ENCODE results near the gene OR6J1. TPM values are rescaled to one million over a fixed set of nuclear protein-coding genes. Genes with fewer than 3 reads are reported as not detected.

OR6J1 gene
- total RNA-seq, 1 donor from 2014 or later: not detected

DNA sequence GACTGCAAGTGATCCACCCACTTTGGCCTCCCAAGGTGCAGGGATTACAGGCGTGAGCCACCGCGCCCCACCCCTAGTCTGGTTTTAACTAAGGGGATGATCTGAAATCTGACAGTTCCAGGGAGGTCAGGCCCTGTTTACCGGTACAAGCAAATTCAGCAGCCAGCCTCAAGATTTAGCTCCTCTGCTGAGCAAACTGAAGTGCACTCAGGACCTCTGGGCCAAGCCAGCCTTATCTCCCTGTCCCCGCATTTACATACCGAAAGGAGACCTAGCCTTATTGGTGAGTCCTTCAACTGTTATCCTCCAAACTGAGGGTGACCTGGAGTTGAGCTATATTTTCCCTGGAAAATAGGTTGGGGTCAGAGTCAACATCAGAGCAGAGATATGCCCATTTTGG, 46.9 kb downstream of the OR6J1 start:
- Histone ChIP-seq H3K36me3 (ENCODE audit: control insufficient read depth, insufficient read depth, low read length) (no peaks in the 10 kb centered on the region), H3K27me3 (ENCODE audit: control insufficient read depth, insufficient read depth, low read length) (no peaks in the 10 kb centered on the region), H3K4me3 (ENCODE audit: low read depth, low read length) (no peak overlapping the region)
- TF ChIP-seq CTCF (IDR thresholded peaks at IDR 0.05; ENCODE audit: insufficient read depth, low read length, poor library complexity, severe bottlenecking): no peak
- no peak for DNase-seq (ENCODE audit: low read depth)

DNA sequence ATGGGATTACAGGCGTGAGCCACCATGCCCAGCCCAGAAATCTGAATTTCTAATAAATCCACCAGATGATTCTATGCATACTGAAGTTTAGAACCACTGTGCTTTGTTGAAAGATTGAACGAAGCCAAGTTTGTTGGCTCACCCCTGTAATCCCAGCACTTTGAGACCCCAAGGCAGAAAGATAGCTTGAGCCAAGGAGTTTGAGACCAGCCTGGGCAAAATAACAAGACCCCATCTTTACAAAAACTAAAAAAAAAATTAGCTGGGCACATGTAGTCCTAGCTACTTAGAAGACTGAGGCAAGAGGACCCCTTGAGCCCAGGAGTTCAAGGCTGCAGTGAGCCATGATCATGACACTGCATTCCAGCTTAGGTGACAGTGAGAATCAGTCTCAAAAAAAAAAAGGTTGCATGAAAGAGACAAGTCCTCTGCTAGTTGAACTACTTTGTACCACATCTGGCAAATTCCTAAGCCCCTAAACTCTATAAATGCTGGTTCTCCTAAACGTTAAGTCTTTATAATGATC, 47.7 kb downstream of the OR6J1 start:
- H3K27me3 ChIP-seq (ENCODE audit: control insufficient read depth, insufficient read depth, low read length): no peaks in the 10 kb centered on the region
- H3K36me3 ChIP-seq (ENCODE audit: control insufficient read depth, insufficient read depth, low read length): no peaks in the 10 kb centered on the region
- no peak overlapping the region for H3K4me3 ChIP-seq (ENCODE audit: low read depth, low read length)
- no peak for DNase-seq (ENCODE audit: low read depth)
- TF ChIP-seq CTCF (IDR thresholded peaks at IDR 0.05; ENCODE audit: insufficient read depth, low read length, poor library complexity, severe bottlenecking): no peak

GRCh38 chr14:22594156-22594716, 49.9 kb downstream of the OR6J1 start:
- DNase-seq (ENCODE audit: low read depth): no peak
- H3K27me3 ChIP-seq (ENCODE audit: control insufficient read depth, insufficient read depth, low read length): no peaks in the 10 kb centered on the region

GRCh38 chr14:22593601-22594000, 50.6 kb downstream of the OR6J1 start:
- H3K36me3 ChIP-seq (ENCODE audit: control insufficient read depth, insufficient read depth, low read length): no peaks in the 10 kb centered on the region
- TF ChIP-seq CTCF (IDR thresholded peaks at IDR 0.05; ENCODE audit: insufficient read depth, low read length, poor library complexity, severe bottlenecking): no peak
- no peak for DNase-seq (ENCODE audit: low read depth)
- H3K27me3 ChIP-seq (ENCODE audit: control insufficient read depth, insufficient read depth, low read length): no peaks in the 10 kb centered on the region
- no peak overlapping the region for H3K4me3 ChIP-seq (ENCODE audit: low read depth, low read length)

More at GRCh38 chr14:22594156-22594716, 49.9 kb downstream of the OR6J1 start:
- Histone ChIP-seq H3K36me3 (ENCODE audit: control insufficient read depth, insufficient read depth, low read length) (no peaks in the 10 kb centered on the region), H3K4me3 (ENCODE audit: low read depth, low read length) (no peak overlapping the region)
- TF ChIP-seq CTCF (IDR thresholded peaks at IDR 0.05; ENCODE audit: insufficient read depth, low read length, poor library complexity, severe bottlenecking): no peak

DNA sequence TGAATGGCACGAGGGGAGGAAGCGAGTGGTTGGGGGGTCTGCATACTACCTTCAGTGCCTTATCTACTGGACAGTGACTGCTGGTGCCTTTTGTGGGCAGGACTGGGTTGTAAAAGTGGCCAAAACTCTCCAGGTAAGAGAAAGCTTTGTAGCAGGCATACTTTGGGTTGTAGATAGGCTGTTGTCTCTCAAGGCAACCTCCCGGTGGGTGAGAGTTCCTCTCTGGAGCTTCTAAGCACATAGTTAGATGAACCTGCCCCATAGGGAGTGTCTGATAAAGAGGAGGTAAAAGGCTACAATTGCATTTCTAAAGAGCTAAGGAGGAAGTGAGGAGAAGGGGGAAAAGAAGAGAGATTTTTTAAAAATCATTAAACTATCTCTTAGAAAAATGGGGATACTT, 51.0 kb downstream of the OR6J1 start:
- no peak for DNase-seq (ENCODE audit: low read depth)

More for the DNA sequence above, 51.0 kb downstream of the OR6J1 start:
- no peak for TF ChIP-seq CTCF (IDR thresholded peaks at IDR 0.05; ENCODE audit: insufficient read depth, low read length, poor library complexity, severe bottlenecking)
- Histone ChIP-seq H3K27me3 (ENCODE audit: control insufficient read depth, insufficient read depth, low read length) (no peaks in the 10 kb centered on the region), H3K36me3 (ENCODE audit: control insufficient read depth, insufficient read depth, low read length) (no peaks in the 10 kb centered on the region), H3K4me3 (ENCODE audit: low read depth, low read length) (no peak overlapping the region)

Measured in kidney epithelial cell (primary cell).